AG20443 (cell line): ENCODE measurements around the gene LAMTOR5.

ENCODE experiments used
- DNase-seq: peaks from one replicate; pipeline ENCODE4 v3.0.0; 2012; ENCODE audit warnings: low spot score, mixed read lengths

Gene LAMTOR5

DNA sequence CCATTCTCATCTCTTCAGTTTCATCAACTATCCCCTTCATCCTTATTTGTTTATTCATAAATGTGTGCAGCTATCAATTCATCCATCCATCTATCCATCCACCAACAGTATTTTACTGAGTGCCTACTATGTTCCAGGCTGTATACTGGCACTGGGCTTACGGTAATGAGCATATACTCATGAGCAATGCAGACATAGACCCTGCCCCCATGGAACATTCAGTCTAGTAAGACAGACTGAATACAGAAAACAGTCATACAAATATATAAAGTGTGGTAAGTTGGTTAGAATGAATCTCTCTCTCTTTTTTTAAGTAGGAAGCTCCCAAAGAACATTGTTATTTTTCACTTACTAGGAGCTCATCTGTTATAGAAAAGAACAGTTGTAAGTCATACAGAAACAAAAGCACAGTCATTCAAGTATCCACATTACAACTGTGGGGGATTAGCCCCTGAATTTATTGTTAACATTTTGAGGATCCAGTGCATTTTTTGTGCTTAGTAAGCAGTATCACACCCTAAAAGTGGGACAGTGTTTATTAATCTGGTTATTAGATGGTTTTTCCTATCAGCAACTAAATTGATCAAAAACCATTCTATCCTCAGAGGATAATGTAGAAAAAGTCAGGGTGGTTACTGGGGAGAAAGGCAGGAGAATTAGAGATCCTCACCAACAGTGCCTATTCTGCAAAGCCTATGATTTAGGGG is 20.3 kb downstream of the LAMTOR5 start:
- no peak for DNase-seq

DNA sequence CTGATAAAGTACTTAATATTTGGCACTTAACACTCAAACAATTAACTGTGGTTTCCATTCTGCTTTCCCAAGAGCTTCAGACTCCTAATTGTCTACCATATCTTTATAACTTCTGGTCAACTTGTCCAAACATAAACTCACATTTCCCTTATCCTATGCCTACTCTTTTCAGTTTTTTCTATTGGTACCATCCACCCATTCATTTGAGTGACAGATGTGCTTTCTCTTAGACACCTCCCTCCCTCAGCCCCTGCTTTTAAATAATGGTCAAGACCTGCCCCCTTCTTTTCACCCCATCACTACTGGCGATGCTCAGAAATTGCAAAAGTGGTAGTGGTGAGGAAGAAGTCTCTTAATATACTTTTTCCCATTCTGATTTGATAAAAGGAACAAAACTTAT is 22.1 kb downstream of the LAMTOR5 start:
- DNase-seq, result no peak

DNA sequence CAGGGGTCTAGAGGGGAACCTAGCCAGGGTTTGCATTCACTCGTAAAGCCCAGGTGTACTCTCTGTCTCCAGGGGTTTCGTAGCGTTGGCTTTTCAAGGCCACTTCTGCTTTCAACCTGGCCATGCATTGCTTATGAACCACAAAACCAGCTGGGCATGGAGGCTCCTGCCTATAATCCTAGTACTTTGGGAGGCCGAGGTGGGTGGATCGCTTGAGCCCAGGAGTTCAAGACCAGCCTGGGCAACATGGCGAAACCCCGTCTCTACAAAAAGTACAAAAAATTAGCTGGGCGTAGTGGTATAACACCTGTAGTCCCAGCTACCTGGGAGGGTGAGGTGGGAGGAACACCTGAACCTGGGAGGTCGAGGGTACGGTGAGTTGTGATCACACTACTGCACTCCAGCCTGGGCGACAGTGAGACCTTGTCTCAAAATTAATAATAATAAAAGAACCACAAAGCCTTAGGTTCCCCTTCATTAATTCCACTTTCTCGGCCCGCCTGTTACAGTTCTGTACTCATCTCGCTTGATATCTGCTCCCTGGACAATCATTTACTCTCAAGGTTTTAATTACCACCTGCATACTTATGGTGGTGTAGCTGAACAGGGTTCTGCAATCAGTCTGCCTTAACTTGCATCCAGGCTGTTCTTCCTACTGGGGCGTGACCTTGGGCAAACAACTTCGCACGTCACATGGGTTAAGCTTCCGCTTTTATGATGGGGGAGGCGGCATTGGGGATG is 22.7 kb downstream of the LAMTOR5 start:
- DNase-seq, result no peak

DNA sequence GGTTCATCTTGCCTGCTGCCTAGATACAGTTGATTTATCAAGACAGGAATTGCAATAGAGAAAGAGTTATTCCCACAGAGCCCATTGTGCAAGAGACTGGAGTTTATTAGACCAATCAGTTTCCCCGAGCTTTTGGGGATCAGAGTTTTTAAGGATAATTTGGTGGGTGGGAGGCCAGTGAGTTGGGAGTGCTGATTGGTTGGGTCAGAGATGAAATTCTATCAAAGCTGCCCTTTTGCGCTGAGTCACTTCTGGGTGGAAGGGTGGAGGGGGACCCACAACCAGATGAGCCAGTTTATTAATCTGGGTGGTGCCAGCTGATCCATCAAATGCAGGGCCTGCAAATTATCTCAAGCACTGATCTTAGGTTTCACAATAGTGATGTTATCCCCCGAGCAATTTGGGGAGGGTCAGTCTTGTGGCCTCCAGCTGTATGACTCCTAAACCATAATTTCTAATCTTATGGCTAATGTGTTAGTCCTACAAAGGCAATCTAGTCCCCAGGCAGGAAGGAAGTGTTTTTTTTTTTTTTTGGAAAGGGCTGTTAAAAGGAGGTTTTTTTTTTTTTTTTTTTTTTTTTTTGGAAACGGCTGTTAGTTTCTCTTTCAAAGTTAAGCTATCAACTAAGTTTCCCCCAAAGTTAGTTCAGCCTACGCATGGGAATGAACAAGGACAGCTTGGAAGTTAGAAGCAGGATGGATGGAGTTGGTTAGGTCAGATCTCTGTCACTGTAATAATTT is 24.1 kb downstream of the LAMTOR5 start:
- DNase-seq, result no peak

DNA sequence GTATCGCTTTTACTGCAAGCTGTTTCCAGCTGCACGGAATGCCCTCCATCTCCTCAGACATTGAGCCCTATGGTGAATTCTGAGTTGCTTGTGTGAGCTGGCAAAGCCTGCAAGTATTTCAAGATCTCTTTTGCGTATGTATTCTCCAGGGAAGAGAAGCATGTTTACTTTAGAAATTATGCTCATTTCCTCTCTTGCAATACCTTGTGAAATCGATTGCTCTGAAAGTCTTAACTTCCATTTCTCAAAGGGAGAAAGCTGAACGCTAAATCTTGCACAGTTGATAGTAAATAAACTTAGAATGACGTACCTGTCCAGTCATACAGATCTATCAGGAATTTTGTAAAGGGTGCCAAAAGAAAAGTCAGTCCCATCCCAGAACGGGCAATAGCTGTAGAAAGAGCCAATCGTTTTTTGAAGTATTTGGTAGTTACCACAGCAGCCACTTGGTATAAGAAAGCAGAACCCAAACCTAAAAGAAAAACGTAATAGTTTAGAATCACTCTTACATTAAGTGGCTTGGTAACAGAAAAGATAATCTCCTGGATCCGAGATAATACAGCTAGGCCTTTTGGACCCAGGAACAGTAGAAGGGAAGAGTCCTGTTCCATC is 26.7 kb downstream of the LAMTOR5 start:
- no peak for DNase-seq

DNA sequence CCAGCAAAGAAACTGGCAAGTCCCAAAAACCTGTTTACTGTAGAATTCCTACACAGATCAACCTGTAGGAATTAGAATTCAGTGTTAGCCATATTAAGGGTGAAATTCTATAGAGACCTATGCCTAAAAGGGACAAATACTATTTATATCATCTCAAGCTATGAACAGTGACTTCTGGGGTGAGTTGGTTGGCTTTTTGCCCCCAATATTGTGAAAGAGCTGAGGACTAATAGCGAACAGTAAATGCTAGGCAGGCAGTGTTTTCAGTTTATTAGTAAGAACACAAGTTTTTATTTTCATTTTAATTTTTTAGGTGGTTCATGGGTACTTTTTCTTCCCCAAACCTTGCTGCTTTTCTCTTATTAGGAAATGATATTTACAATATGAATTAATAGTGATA is 32.0 kb downstream of the LAMTOR5 start:
- DNase-seq, result no peak

DNA sequence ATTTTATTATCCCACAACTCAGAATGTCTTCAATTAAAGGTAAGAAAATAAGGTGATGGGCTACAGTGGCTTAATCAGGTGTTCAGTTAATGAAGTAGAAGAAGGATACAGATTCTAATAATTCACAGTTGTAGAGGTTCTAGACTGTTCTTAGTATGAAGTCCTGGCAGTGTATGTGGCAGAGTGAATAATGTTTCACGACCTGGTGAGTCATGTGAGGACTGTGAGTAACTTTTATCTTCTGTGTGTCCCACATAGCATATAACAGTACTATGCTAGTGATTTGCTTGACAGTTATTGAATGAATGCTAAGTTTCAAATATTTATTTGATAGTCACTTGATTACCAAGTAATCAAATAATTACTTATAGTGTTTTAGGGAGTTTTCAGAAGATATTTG is 36.7 kb downstream of the LAMTOR5 start:
- peak; percentile 60 for DNase-seq

DNA sequence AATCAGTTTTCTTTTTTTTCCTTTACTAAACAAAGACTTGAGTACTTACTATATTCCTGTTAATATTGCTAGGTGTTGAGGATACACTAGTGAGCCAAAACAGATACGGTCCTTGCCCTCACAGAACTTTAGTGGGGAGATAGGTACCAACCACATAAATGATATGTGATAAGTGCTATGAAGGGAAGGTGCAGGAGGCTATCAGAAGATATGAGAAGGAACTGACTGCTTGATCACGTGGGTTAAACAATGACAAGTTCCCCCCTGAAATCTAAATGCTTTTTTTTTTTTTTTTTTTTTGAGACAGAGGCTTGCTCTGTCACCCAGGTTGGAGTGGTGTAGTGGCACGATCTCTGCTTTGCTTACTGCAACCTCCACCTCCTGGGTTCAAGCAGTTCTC is 43.3 kb downstream of the LAMTOR5 start:
- DNase-seq, result no peak

DNA sequence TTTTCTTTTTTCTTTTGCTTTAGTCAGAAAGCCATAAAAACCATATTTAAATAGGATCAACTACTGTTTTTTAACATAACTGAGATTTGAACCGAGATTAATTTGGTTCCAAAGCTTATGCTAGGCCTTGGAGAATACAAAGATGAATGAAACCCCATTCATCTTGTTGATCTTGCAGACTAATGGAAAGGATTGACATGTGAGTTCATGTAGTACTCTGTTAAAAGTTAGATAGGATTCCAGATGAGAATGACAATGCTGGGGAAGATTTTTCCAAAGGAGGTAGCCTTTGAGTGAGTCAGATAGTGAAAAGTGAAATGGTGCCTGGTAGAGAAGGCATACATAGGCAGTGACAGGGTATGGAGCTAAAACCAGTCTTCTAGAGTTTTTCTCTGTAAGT is 45.6 kb downstream of the LAMTOR5 start:
- DNase-seq, result no peak

DNA sequence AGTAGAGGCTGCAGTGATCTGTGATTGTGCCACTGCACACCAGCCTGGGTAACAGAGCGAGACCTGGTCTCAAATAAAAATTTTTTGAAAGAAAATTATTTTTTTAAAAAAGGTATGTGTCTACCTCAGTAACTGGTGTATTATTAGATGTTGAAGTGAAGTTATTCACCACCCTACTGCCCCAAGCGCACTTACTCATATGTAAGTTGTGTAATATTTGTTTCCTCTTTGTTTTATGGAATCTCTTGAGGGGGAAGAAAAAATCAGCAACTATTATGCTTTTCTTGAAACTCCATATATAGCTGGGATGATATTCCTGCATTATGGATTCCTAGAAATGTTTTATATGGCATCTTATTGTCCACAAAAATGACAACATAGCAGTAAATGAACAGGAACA is 47.1 kb downstream of the LAMTOR5 start:
- DNase-seq, result no peak

DNA sequence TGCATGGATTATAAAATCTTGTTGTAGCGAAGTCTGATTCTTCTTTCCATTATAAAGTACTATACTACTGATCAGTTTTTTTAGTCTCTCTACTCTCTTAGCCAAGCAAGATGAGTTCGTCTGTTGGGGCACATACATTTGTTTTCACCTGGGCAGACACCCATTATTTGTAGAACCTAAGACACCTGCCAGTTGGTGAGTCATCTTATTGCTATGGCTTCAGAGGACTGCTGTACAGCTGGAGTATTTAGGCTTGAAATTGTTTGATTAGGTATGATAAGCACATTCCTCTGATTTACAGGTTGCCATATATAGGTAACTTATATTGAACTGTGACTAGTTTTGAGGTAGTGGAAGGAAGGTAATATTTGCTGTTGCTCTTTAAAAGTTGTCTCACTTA is 51.1 kb downstream of the LAMTOR5 start:
- no peak for DNase-seq

DNA sequence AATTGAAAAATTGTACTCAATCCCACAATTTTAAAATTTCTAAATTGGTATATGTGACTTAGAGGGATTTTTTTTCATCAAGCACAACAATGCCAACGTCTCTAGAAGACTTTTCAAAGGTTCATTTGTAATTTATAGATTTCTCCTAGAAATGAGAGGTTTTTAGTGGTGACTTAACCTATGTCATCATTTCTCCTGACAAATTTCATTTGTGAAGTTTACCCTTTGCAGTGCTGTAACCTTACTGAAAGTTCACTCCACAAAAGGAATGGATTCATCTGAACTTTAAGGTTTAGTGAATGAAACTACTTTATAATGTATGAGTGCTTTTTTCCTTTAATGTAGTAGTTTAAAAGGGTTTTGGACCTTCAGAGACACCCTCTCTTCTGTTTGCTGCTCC is 52.2 kb downstream of the LAMTOR5 start:
- DNase-seq, result no peak
